RWPE2 (cell line): Measurements from ENCODE around the gene PTPRN.
A peak's percentile ranks its signal among the peaks of the same experiment; 100 is the strongest.

Experiments
- ATAC-seq: fragments of 200-7000 bp; cut with Tn5 transposase; 3 replicates; pipeline ENCODE4 v1.9.1; 2021; ENCODE audit warnings: low read depth
- DNase-seq: peaks from one replicate; pipeline ENCODE4 v3.0.0-alpha.2; 2020; ENCODE audit warnings: low spot score
- H3K27ac ChIP-seq: fragments of 450-650 bp; 2 replicates; pipeline ENCODE4 v1.5.1; 2017; ENCODE audit warnings: mild to moderate bottlenecking; ENCODE audit not compliant: poor library complexity, severe bottlenecking
- H3K27me3 ChIP-seq: fragments of 250-450 bp; sonication (Bioruptor Pico); 2 replicates; pipeline ENCODE4 v1.5.1; 2021; ENCODE audit warnings: mild to moderate bottlenecking, moderate library complexity; ENCODE audit not compliant: insufficient read depth, poor library complexity, severe bottlenecking
- H3K36me3 ChIP-seq: fragments of 250-450 bp; sonication (Bioruptor Pico); 2 replicates; pipeline ENCODE4 v1.5.1; 2020; ENCODE audit warnings: low read depth, mild to moderate bottlenecking, moderate library complexity
- H3K4me1 ChIP-seq: fragments of 250-450 bp; sonication (Bioruptor Pico); 2 replicates; pipeline ENCODE4 v1.5.1; 2021; ENCODE audit warnings: mild to moderate bottlenecking, moderate library complexity; ENCODE audit not compliant: insufficient read depth, poor library complexity, severe bottlenecking
- H3K4me3 ChIP-seq: fragments of 250-450 bp; sonication (Bioruptor Pico); 2 replicates; pipeline ENCODE4 v1.5.1; 2021; ENCODE audit warnings: mild to moderate bottlenecking, moderate library complexity; ENCODE audit not compliant: severe bottlenecking
- H3K9me3 ChIP-seq: fragments of 250-450 bp; sonication (Bioruptor Pico); 2 replicates; pipeline ENCODE4 v1.5.1; 2021; ENCODE audit warnings: mild to moderate bottlenecking, moderate library complexity; ENCODE audit not compliant: severe bottlenecking
- CTCF ChIP-seq: fragments of 450-650 bp; IDR thresholded peaks from one replicate; pipeline ENCODE4 v1.5.1; 2017; ENCODE audit warnings: mild to moderate bottlenecking, moderate library complexity; ENCODE audit not compliant: poor library complexity, severe bottlenecking

PTPRN gene

GRCh38 chr2:219334076-219334475, 24.9 kb upstream of the PTPRN start:
- TF ChIP-seq CTCF = no peak
- Histone ChIP-seq H3K9me3 (no peaks in the 10 kb centered on the region), H3K4me3 (no peak overlapping the region), H3K27me3 (peaks cover 39% of the 10 kb centered on the region), H3K4me1 (no peaks in the 10 kb centered on the region), H3K27ac (no peak overlapping the region), H3K36me3 (no peaks in the 10 kb centered on the region)
- DNase-seq (no peak), ATAC-seq (no peak)

GRCh38 chr2:219332542-219332941, 23.3 kb upstream of the PTPRN start, which contains the start of gene RESP18:
Gene RESP18, minus strand, starts transcription at chr2:219332744.
- peaks cover 41% of the 10 kb centered on the region for H3K27me3 ChIP-seq
- H3K9me3 ChIP-seq = no peaks in the 10 kb centered on the region
- no peak within 1 kb of the TSS for H3K4me3 ChIP-seq
- TF ChIP-seq CTCF = no peak
- no peak within 1 kb of the TSS for H3K27ac ChIP-seq
- no peak for ATAC-seq
- no peaks in the 10 kb centered on the region for H3K4me1 ChIP-seq
- H3K36me3 ChIP-seq = no peaks in the 10 kb centered on the region
- no peak for DNase-seq

GRCh38 chr2:219331560-219332213, 22.5 kb upstream of the PTPRN start:
- H3K27ac ChIP-seq = no peak overlapping the region
- peaks cover 41% of the 10 kb centered on the region for H3K27me3 ChIP-seq
- ATAC-seq (peak; percentile 66; the same call in 2 of the 3 replicates), DNase-seq (no peak)
- no peaks in the 10 kb centered on the region for H3K9me3 ChIP-seq
- no peaks in the 10 kb centered on the region for H3K36me3 ChIP-seq
- H3K4me3 ChIP-seq = no peak overlapping the region
- no peak for TF ChIP-seq CTCF
- no peaks in the 10 kb centered on the region for H3K4me1 ChIP-seq

- no peaks in the 10 kb centered on the region for H3K4me1 ChIP-seq
- no peaks in the 10 kb centered on the region for H3K9me3 ChIP-seq
- TF ChIP-seq CTCF = no peak
- DNase-seq = no peak
- ATAC-seq = no peak
- no peak overlapping the region for H3K4me3 ChIP-seq
- H3K36me3 ChIP-seq = no peaks in the 10 kb centered on the region
- H3K27ac ChIP-seq = no peak overlapping the region
- peaks cover 28% of the 10 kb centered on the region for H3K27me3 ChIP-seq
Observed at GRCh38 chr2:219327719-219328118, 18.5 kb upstream of the PTPRN start.

GRCh38 chr2:219325657-219326315, 16.6 kb upstream of the PTPRN start:
- H3K4me1 ChIP-seq = no peaks in the 10 kb centered on the region
- peaks cover 10% of the 10 kb centered on the region for H3K27me3 ChIP-seq
- no peaks in the 10 kb centered on the region for H3K9me3 ChIP-seq
- DNase-seq = no peak
- H3K27ac ChIP-seq = no peak overlapping the region
- no peak for ATAC-seq
- H3K36me3 ChIP-seq = no peaks in the 10 kb centered on the region
- no peak overlapping the region for H3K4me3 ChIP-seq
- TF ChIP-seq CTCF = no peak
